PC-3 (cell line): ENCODE results near the gene AGPS. TPM values are rescaled to one million over a fixed set of nuclear protein-coding genes. Genes with fewer than 3 reads are reported as not detected.
"Not testable (repeated sequence)": the region's sequence is repeated elsewhere in the genome, so short reads cannot be mapped to it uniquely, and the experiment has no call there.

Experiments
- ATAC-seq: fragments of 200-7000 bp; cut with Tn5 transposase; 2 replicates; pipeline ENCODE4 v1.9.1; 2020; ENCODE audit warnings: mild to moderate bottlenecking, moderate library complexity
- BruUV-seq: library from RNA; stranded (reverse); fragments of 400-500 nt; replicated peaks from 2 replicates; lab custom pipeline; 2021; lab: Mats Ljungman, UMichigan
- CTCF ChIA-PET: fragments of 300-600 bp; sonication (Branson Sonifier 250); formaldehyde crosslinking; loops from one replicate; lab custom pipeline; 2022; ENCODE audit warnings: antibody characterized with exemption; lab: Charles Lee
- POLR2A ChIA-PET: fragments of 300-600 bp; sonication (Branson Sonifier 250); formaldehyde crosslinking; loops from one replicate; lab custom pipeline; 2022; ENCODE audit warnings: antibody characterized with exemption; ENCODE audit not compliant: unreplicated experiment; lab: Charles Lee
- DNase-seq: peaks from one replicate; pipeline ENCODE4 v3.0.0-alpha.2; 2015
- H2AFZ ChIP-seq: fragments of 300-600 bp; sonication (generic); 2 replicates; pipeline ENCODE4 v1.6.0; 2016; ENCODE audit warnings: antibody characterized with exemption, low read length
- H3F3A ChIP-seq: fragments of 300-600 bp; sonication (generic); one replicate; pipeline ENCODE4 v1.6.0; 2017; ENCODE audit warnings: antibody characterized with exemption, low read length, control low read depth, mild to moderate bottlenecking; ENCODE audit not compliant: unreplicated experiment
- H3K27ac ChIP-seq: fragments of 300-600 bp; sonication (generic); 2 replicates; pipeline ENCODE4 v1.5.1; 2016; ENCODE audit warnings: mild to moderate bottlenecking, low read length
- H3K27me3 ChIP-seq: fragments of 300-600 bp; sonication (generic); 2 replicates; pipeline ENCODE4 v1.6.1; 2016; ENCODE audit warnings: low read length, mixed read lengths
- H3K36me3 ChIP-seq: fragments of 300-600 bp; sonication (generic); 2 replicates; pipeline ENCODE4 v1.6.1; 2016; ENCODE audit warnings: low read depth, mixed run types, low read length, mixed read lengths
- H3K4me1 ChIP-seq: fragments of 300-600 bp; sonication (generic); 2 replicates; pipeline ENCODE4 v1.5.1; 2016; ENCODE audit warnings: low read length; ENCODE audit not compliant: insufficient read depth
- H3K4me2 ChIP-seq: fragments of 300-600 bp; sonication (generic); 2 replicates; pipeline ENCODE4 v1.6.0; 2016; ENCODE audit warnings: low read length
- H3K4me3 ChIP-seq: fragments of 300-600 bp; sonication (generic); 2 replicates; pipeline ENCODE4 v1.5.1; 2016; ENCODE audit warnings: mild to moderate bottlenecking, low read length, mixed read lengths
- H3K79me2 ChIP-seq: fragments of 300-600 bp; sonication (generic); 2 replicates; pipeline ENCODE4 v1.6.1; 2017; ENCODE audit warnings: low read length, mixed read lengths
- H3K9ac ChIP-seq: fragments of 300-600 bp; sonication (generic); 2 replicates; pipeline ENCODE4 v1.6.0; 2016; ENCODE audit warnings: mild to moderate bottlenecking, low read length
- H3K9me2 ChIP-seq: fragments of 300-600 bp; sonication (generic); replicated peaks from 2 replicates; pipeline ENCODE4 v1.6.1; 2016; ENCODE audit warnings: mixed run types, low read length, mixed read lengths
- H3K9me3 ChIP-seq: fragments of 300-600 bp; sonication (generic); 2 replicates; pipeline ENCODE4 v1.6.1; 2016; ENCODE audit warnings: low read length, mixed read lengths
- H4K20me1 ChIP-seq: fragments of 300-600 bp; sonication (generic); 2 replicates; pipeline ENCODE4 v1.6.1; 2016; ENCODE audit warnings: low read length, mixed read lengths
- CTCF ChIP-seq: fragments of 300-600 bp; sonication (generic); conservative IDR thresholded peaks from 2 replicates; pipeline ENCODE4 v1.5.1; 2017; ENCODE audit warnings: antibody characterized with exemption, low read depth, mild to moderate bottlenecking, low read length
- EZH2 ChIP-seq: fragments of 300-600 bp; sonication (generic); IDR thresholded peaks from one replicate; pipeline ENCODE4 v1.6.1; 2017; ENCODE audit warnings: antibody characterized with exemption, mild to moderate bottlenecking, low read length; ENCODE audit not compliant: unreplicated experiment
- EZH2phosphoT487 ChIP-seq: fragments of 300-600 bp; sonication (generic); IDR thresholded peaks from 2 replicates; pipeline ENCODE4 v1.6.1; 2018; ENCODE audit warnings: mild to moderate bottlenecking, antibody characterized with exemption, low read length, borderline replicate concordance
- intact Hi-C: fragments of 100-400 bp; cut with micrococcal nuclease; formaldehyde crosslinking; loops from 2 replicates; pipeline ENCODE4 v1.9.0; 2023
- total RNA-seq: library from RNA; depleted of rRNA; stranded (reverse); fragments of >200 nt; gene quantifications from 2 replicates; pipeline ENCODE4 v1.2.3, GENCODE V29; 2014

The AGPS gene
- total RNA-seq, 1 experiment from 2014 or later = 147 TPM

GRCh38 chr2:177363332-177363731 is 29.2 kb upstream of the AGPS start:
- no TSS peak for BruUV-seq
- POLR2A ChIA-PET = no interaction called here
- no peak overlapping the region for H3K4me3 ChIP-seq
- no peak for ATAC-seq
- no peaks in the 10 kb centered on the region for H3F3A ChIP-seq
- H3K27me3 ChIP-seq = no peaks in the 10 kb centered on the region
- no peaks in the 10 kb centered on the region for H3K9me2 ChIP-seq
- no peak overlapping the region for H2AFZ ChIP-seq
- H4K20me1 ChIP-seq = no peaks in the 10 kb centered on the region
- DNase-seq = no peak
- no peaks in the 10 kb centered on the region for H3K4me1 ChIP-seq
- no peak overlapping the region for H3K4me2 ChIP-seq
- no peak overlapping the region for H3K27ac ChIP-seq
- intact Hi-C loops = no loop called here
- H3K9ac ChIP-seq = no peak overlapping the region
- no peaks in the 10 kb centered on the region for H3K9me3 ChIP-seq
- no peaks in the 10 kb centered on the region for H3K79me2 ChIP-seq
- no peaks in the 10 kb centered on the region for H3K36me3 ChIP-seq
- CTCF ChIA-PET = no interaction called here
- TF ChIP-seq CTCF (no peak), EZH2 (no peak), EZH2phosphoT487 (no peak)

GRCh38 chr2:177365764-177366163 is 26.8 kb upstream of the AGPS start:
- H3K4me3 ChIP-seq, H3F3A ChIP-seq, BruUV-seq, H2AFZ ChIP-seq, H3K9ac ChIP-seq, H3K36me3 ChIP-seq, H3K9me3 ChIP-seq, intact Hi-C loops, H3K27me3 ChIP-seq, H3K4me1 ChIP-seq, H3K79me2 ChIP-seq, H4K20me1 ChIP-seq, H3K27ac ChIP-seq, H3K4me2 ChIP-seq, DNase-seq, ATAC-seq, H3K9me2 ChIP-seq: not testable (repeated sequence)
- POLR2A ChIA-PET = interaction anchor here (0.6 kb wide), 1 partner anchor 126 kb away, joined by 4 read pairs; no protein-coding TSS in a partner anchor
- CTCF ChIA-PET = interaction anchor here (0.6 kb wide), 1 partner anchor 49 kb away, joined by 3 read pairs; no protein-coding TSS in a partner anchor

- H3K4me1 ChIP-seq, H3K4me3 ChIP-seq, BruUV-seq, intact Hi-C loops, POLR2A ChIA-PET, H3K9me2 ChIP-seq, DNase-seq, ATAC-seq, H3K27ac ChIP-seq, H3K36me3 ChIP-seq, H3F3A ChIP-seq, H4K20me1 ChIP-seq, H3K27me3 ChIP-seq, H3K9me3 ChIP-seq, H3K79me2 ChIP-seq, H3K4me2 ChIP-seq, H3K9ac ChIP-seq, CTCF ChIA-PET, H2AFZ ChIP-seq: not testable (repeated sequence)
These were observed 24.6 kb upstream of the AGPS start for GRCh38 chr2:177368023-177368422.

GRCh38 chr2:177379354-177379753 is 13.2 kb upstream of the AGPS start:
- H3K27ac ChIP-seq = no peak overlapping the region
- no peak overlapping the region for H3K9ac ChIP-seq
- H3K27me3 ChIP-seq = no peaks in the 10 kb centered on the region
- H3K9me2 ChIP-seq = no peaks in the 10 kb centered on the region
- no peak overlapping the region for H3K4me2 ChIP-seq
- no peak for ATAC-seq
- intact Hi-C loops = no loop called here
- no peak overlapping the region for H3K4me3 ChIP-seq
- DNase-seq = no peak
- no peaks in the 10 kb centered on the region for H3K4me1 ChIP-seq
- H3F3A ChIP-seq = no peaks in the 10 kb centered on the region
- no peaks in the 10 kb centered on the region for H3K79me2 ChIP-seq
- H4K20me1 ChIP-seq = no peaks in the 10 kb centered on the region
- H2AFZ ChIP-seq = no peak overlapping the region
- TF ChIP-seq EZH2 (no peak), CTCF (no peak), EZH2phosphoT487 (no peak)
- H3K9me3 ChIP-seq = no peaks in the 10 kb centered on the region
- H3K36me3 ChIP-seq = no peaks in the 10 kb centered on the region
- no TSS peak for BruUV-seq
- POLR2A ChIA-PET = no interaction called here
- CTCF ChIA-PET = no interaction called here
